WTC11 (cell line): ENCODE measurements around the gene ATG13. TPM values are rescaled to one million over a fixed set of nuclear protein-coding genes. Genes with fewer than 3 reads are reported as not detected.
A peak's percentile ranks its signal among the peaks of the same experiment; 100 is the strongest.

Experiments
- ATAC-seq: fragments of 200-7000 bp; cut with Tn5 transposase; 2 replicates; pipeline ENCODE4 v1.10.0; 2021; ENCODE audit warnings: mild to moderate bottlenecking, moderate library complexity
- CTCF ChIA-PET: fragments of 300-600 bp; sonication (Branson Sonifier 250); formaldehyde crosslinking; loops from one replicate; lab custom pipeline; 2021; ENCODE audit warnings: antibody characterized with exemption; lab: Charles Lee
- POLR2A ChIA-PET: fragments of 350-600 bp; sonication (Branson Sonifier 250); formaldehyde crosslinking; loops from one replicate; lab custom pipeline; 2021; ENCODE audit warnings: antibody characterized with exemption; lab: Charles Lee
- DNase-seq: peaks from one replicate; pipeline ENCODE4 v3.0.0; 2021; ENCODE audit warnings: low spot score
- H3K27ac Mint-ChIP-seq: 2 replicates; pipeline ENCODE4 v1.8.0; 2021; ENCODE audit warnings: mixed read lengths
- H3K27me3 Mint-ChIP-seq: 2 replicates; pipeline ENCODE4 v1.8.0; 2021; ENCODE audit warnings: low read depth, mild to moderate bottlenecking, moderate library complexity, mixed read lengths
- H3K36me3 Mint-ChIP-seq: 2 replicates; pipeline ENCODE4 v1.8.0; 2021; ENCODE audit warnings: mixed read lengths
- H3K4me1 Mint-ChIP-seq: 2 replicates; pipeline ENCODE4 v1.8.0; 2022; ENCODE audit warnings: mixed read lengths
- H3K4me3 Mint-ChIP-seq: 2 replicates; pipeline ENCODE4 v1.8.0; 2021; ENCODE audit warnings: mild to moderate bottlenecking, moderate library complexity, mixed read lengths
- H3K9me3 Mint-ChIP-seq: 2 replicates; pipeline ENCODE4 v1.8.0; 2021; ENCODE audit warnings: mixed read lengths
- ARID4B ChIP-seq: sonication (generic); formaldehyde crosslinking; IDR thresholded peaks from 2 replicates; pipeline ENCODE4 v1.8.0; 2023; ENCODE audit warnings: missing genetic modification reagents, mild to moderate bottlenecking, borderline replicate concordance
- ATF6 ChIP-seq: sonication (generic); formaldehyde crosslinking; IDR thresholded peaks from 2 replicates; pipeline ENCODE4 v1.8.1; 2023; ENCODE audit warnings: mild to moderate bottlenecking, missing genetic modification reagents
- CBFB ChIP-seq: sonication (generic); formaldehyde crosslinking; IDR thresholded peaks from 2 replicates; pipeline ENCODE4 v1.8.1; 2022; ENCODE audit warnings: mild to moderate bottlenecking, low read depth, missing genetic modification reagents
- EMX1 ChIP-seq: fragments of 250-450 bp; sonication (Bioruptor Pico); IDR thresholded peaks from 2 replicates; pipeline ENCODE4 v1.8.0; 2021; ENCODE audit warnings: mild to moderate bottlenecking
- FOXJ3 ChIP-seq: sonication (generic); formaldehyde crosslinking; IDR thresholded peaks from 2 replicates; pipeline ENCODE4 v1.9.0; 2021; ENCODE audit warnings: missing genetic modification reagents, mild to moderate bottlenecking, borderline replicate concordance
- GRHL2 ChIP-seq: fragments of 250-450 bp; sonication (Bioruptor Pico); IDR thresholded peaks from 2 replicates; pipeline ENCODE4 v1.8.0; 2022; ENCODE audit warnings: mild to moderate bottlenecking, moderate library complexity; ENCODE audit not compliant: insufficient replicate concordance, severe bottlenecking
- JAZF1 ChIP-seq: fragments of 250-450 bp; sonication (Bioruptor Pico); IDR thresholded peaks from 2 replicates; pipeline ENCODE4 v1.9.0; 2021; ENCODE audit warnings: moderate library complexity, mild to moderate bottlenecking, inconsistent platforms
- NFYB ChIP-seq: sonication (generic); formaldehyde crosslinking; conservative IDR thresholded peaks from 2 replicates; pipeline ENCODE4 v1.8.0; 2022; ENCODE audit warnings: low read depth, missing genetic modification reagents
- NR1H2 ChIP-seq: sonication (generic); formaldehyde crosslinking; IDR thresholded peaks from 2 replicates; pipeline ENCODE4 v1.9.0; 2021; ENCODE audit warnings: mild to moderate bottlenecking, moderate library complexity, missing genetic modification reagents
- NR3C1 ChIP-seq: sonication (generic); formaldehyde crosslinking; conservative IDR thresholded peaks from 2 replicates; pipeline ENCODE4 v1.8.1; 2023; ENCODE audit warnings: low read depth, mild to moderate bottlenecking, missing genetic modification reagents
- PRDM15 ChIP-seq: sonication (generic); formaldehyde crosslinking; IDR thresholded peaks from 2 replicates; pipeline ENCODE4 v1.8.0; 2022; ENCODE audit warnings: missing genetic modification reagents
- STAT6 ChIP-seq: sonication (generic); formaldehyde crosslinking; conservative IDR thresholded peaks from 2 replicates; pipeline ENCODE4 v1.8.1; 2023; ENCODE audit warnings: mild to moderate bottlenecking, low read depth, missing genetic modification reagents, moderate library complexity
- TEAD4 ChIP-seq: sonication (generic); formaldehyde crosslinking; IDR thresholded peaks from 2 replicates; pipeline ENCODE4 v1.8.0; 2022; ENCODE audit warnings: mild to moderate bottlenecking, missing genetic modification reagents
- ZBTB21 ChIP-seq: sonication (generic); formaldehyde crosslinking; IDR thresholded peaks from 2 replicates; pipeline ENCODE4 v1.8.1; 2023; ENCODE audit warnings: mild to moderate bottlenecking, missing genetic modification reagents, borderline replicate concordance
- total RNA-seq: library from RNA; stranded (reverse); gene quantifications from 3 replicates; pipeline ENCODE4 v1.2.3, GENCODE V29; 2021

Gene ATG13
- total RNA-seq, 1 experiment from 2014 or later: 85.4 TPM

DNA sequence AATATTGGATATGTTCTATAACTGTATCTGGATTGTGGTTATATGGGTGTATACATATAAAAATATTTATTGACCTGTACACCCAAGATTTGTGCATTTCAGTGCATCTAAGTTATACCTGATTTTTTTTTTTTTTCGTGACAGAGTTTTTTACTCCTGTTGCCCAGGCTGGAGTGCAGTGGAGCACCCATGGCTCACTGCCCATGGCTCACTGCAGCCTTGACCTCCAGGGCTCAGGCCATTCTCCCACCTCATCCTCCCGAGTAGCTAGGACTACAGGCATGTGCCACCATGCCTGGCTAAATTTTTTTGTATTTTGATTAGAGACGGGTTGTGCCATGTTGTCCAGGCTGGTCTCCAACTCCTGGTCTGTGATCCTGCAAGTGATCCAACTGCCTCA is 24.3 kb downstream of the ATG13 start (continued):
- TF ChIP-seq PRDM15 (CRISPR knock-in tag) (no peak), NR1H2 (CRISPR knock-in tag) (no peak), EMX1 (CRISPR knock-in tag) (no peak)
- TF ChIP-seq, all 79 proteins: peak for 0

GRCh38 chr11:46642627-46643335 is 25.4 kb downstream of the ATG13 start:
- ATAC-seq (no peak), DNase-seq (no peak)
- Mint-ChIP-seq H3K4me1 (no peaks in the 10 kb centered on the region), H3K4me3 (no peak overlapping the region), H3K27me3 (no peaks in the 10 kb centered on the region), H3K36me3 (peaks cover 33% of the 10 kb centered on the region), H3K27ac (no peak overlapping the region), H3K9me3 (peaks cover 12% of the 10 kb centered on the region)
- ChIA-PET CTCF (interaction anchor here (1.3 kb wide), 1 partner anchor 254 kb away, joined by 3 read pairs; no protein-coding TSS in a partner anchor), POLR2A (no interaction called here)
- TF ChIP-seq NFYB (CRISPR knock-in tag): 0 out of 2 replicates have a peak, but pooled peaks have one; percentile 26
- TF ChIP-seq ATF6 (CRISPR knock-in tag): no peak

GRCh38 chr11:46643531-46643930 is 26.2 kb downstream of the ATG13 start:
- ATAC-seq (no peak), DNase-seq (no peak)
- CTCF ChIA-PET: interaction anchor here (1.3 kb wide), 1 partner anchor 255 kb away, joined by 3 read pairs; no protein-coding TSS in a partner anchor
- Mint-ChIP-seq H3K27ac (no peak overlapping the region), H3K36me3 (peaks cover 31% of the 10 kb centered on the region), H3K4me3 (no peak overlapping the region), H3K9me3 (peaks cover 12% of the 10 kb centered on the region), H3K4me1 (no peaks in the 10 kb centered on the region), H3K27me3 (no peaks in the 10 kb centered on the region)
- POLR2A ChIA-PET: interaction anchor here (0.6 kb wide), 1 partner anchor 47 kb away, joined by 3 read pairs; no protein-coding TSS in a partner anchor
- no peak for TF ChIP-seq ARID4B (CRISPR knock-in tag)
- no peak for TF ChIP-seq FOXJ3 (CRISPR knock-in tag)
- TF ChIP-seq PRDM15 (CRISPR knock-in tag): no peak
- TF ChIP-seq GRHL2 (CRISPR knock-in tag): no peak
- TF ChIP-seq CBFB (CRISPR knock-in tag): no peak
- TF ChIP-seq STAT6 (CRISPR knock-in tag): no peak
- TF ChIP-seq NR3C1 (CRISPR knock-in tag): no peak
- no peak for TF ChIP-seq TEAD4 (CRISPR knock-in tag)
- no peak for TF ChIP-seq ZBTB21 (CRISPR knock-in tag)
- no peak for TF ChIP-seq JAZF1 (CRISPR knock-in tag)
